Astrocyte of the spinal cord (primary cell): ENCODE data around the gene DMRTB1.

Experiments
- DNase-seq: peaks from one replicate; pipeline ENCODE4 v3.0.0; 2011; ENCODE audit warnings: low read depth, low spot score
- H3K4me3 ChIP-seq: 2 replicates; pipeline ENCODE4 v1.5.1; 2011; ENCODE audit warnings: low read depth, mild to moderate bottlenecking, low read length, moderate library complexity
- CTCF ChIP-seq: IDR thresholded peaks from 2 replicates; pipeline ENCODE4 v1.5.1; 2012; ENCODE audit warnings: low read depth, mild to moderate bottlenecking, low read length, inconsistent platforms
- in situ Hi-C: cut with HindIII; loops from 2 replicates; pipeline ENCODE4 v1.10.0; 2017; ENCODE audit warnings: low sequenced_read_pairs

DMRTB1 gene

GRCh38 chr1:53462193-53462592 is 3.0 kb downstream of the DMRTB1 start:
- in situ Hi-C loops: no loop called here

GRCh38 chr1:53462769-53463501 is 3.7 kb downstream of the DMRTB1 start:
- no peak for DNase-seq
- no peak overlapping the region for H3K4me3 ChIP-seq
- no peak for TF ChIP-seq CTCF
- in situ Hi-C loops: no loop called here

More at GRCh38 chr1:53462193-53462592, 3.0 kb downstream of the DMRTB1 start:
- DNase-seq: no peak
- TF ChIP-seq CTCF: no peak
- no peak overlapping the region for H3K4me3 ChIP-seq

GRCh38 chr1:53463961-53464899 is 5.0 kb downstream of the DMRTB1 start:
- no peak for DNase-seq
- in situ Hi-C loops: no loop called here
- no peak for TF ChIP-seq CTCF
- no peak overlapping the region for H3K4me3 ChIP-seq

- in situ Hi-C loops: no loop called here
- no peak for DNase-seq
- no peak overlapping the region for H3K4me3 ChIP-seq
- no peak for TF ChIP-seq CTCF
These were observed 6.1 kb downstream of the DMRTB1 start for GRCh38 chr1:53465023-53465957.

- no peak overlapping the region for H3K4me3 ChIP-seq
- no peak for DNase-seq
- in situ Hi-C loops: no loop called here
- TF ChIP-seq CTCF: no peak
These were observed 8.2 kb downstream of the DMRTB1 start for GRCh38 chr1:53467391-53467790.

GRCh38 chr1:53468374-53468773 is 9.2 kb downstream of the DMRTB1 start:
- H3K4me3 ChIP-seq: no peak overlapping the region
- TF ChIP-seq CTCF: no peak
- no peak for DNase-seq
- in situ Hi-C loops: no loop called here
